Liver (tissue), 3 donors: ENCODE measurements around the gene PARD3.

ENCODE experiments used
- CTCF ChIP-seq: fragments of 150-350 bp; IDR thresholded peaks from 2 replicates; pipeline ENCODE4 v1.5.1; 2017; ENCODE audit warnings: improper control_type of control experiment, low read depth, low read length; ENCODE audit not compliant: missing input control
- EGR1 ChIP-seq, 2 donors: IDR thresholded peaks; 2 replicates each; pipeline ENCODE4 v1.6.1; 2016 to 2018; ENCODE audit warnings: antibody characterized with exemption in 2 of 2, low read depth in 2 of 2
- GABPA ChIP-seq, 2 donors: IDR thresholded peaks in 1 of 2; conservative IDR thresholded peaks in 1 of 2; 2 replicates each; pipeline ENCODE4 v1.6.1; 2016; ENCODE audit warnings: antibody characterized with exemption in 2 of 2, mild to moderate bottlenecking in 1 of 2, moderate library complexity in 1 of 2
- JUND ChIP-seq, 2 donors: IDR thresholded peaks; 2 replicates each; pipeline ENCODE4 v1.6.1; 2016; ENCODE audit warnings: antibody characterized with exemption in 2 of 2
- MAX ChIP-seq: IDR thresholded peaks from 2 replicates; pipeline ENCODE4 v1.6.1; 2016; ENCODE audit warnings: antibody characterized with exemption
- RAD21 ChIP-seq, 2 donors: IDR thresholded peaks; 2 replicates each; pipeline ENCODE4 v1.6.1; 2016; ENCODE audit warnings: antibody characterized with exemption in 2 of 2, mild to moderate bottlenecking in 2 of 2
- REST ChIP-seq: IDR thresholded peaks from 2 replicates; pipeline ENCODE4 v1.6.1; 2016; ENCODE audit warnings: antibody characterized with exemption, mild to moderate bottlenecking
- SP1 ChIP-seq: IDR thresholded peaks from 2 replicates; pipeline ENCODE4 v1.6.1; 2018; ENCODE audit warnings: antibody characterized with exemption, mild to moderate bottlenecking
- TAF1 ChIP-seq: conservative IDR thresholded peaks from 2 replicates; pipeline ENCODE4 v1.6.1; 2016; ENCODE audit warnings: antibody characterized with exemption, mild to moderate bottlenecking
- ZBTB33 ChIP-seq: IDR thresholded peaks from 2 replicates; pipeline ENCODE4 v1.6.1; 2016; ENCODE audit warnings: antibody characterized with exemption
- donor health status: healthy.
- donor health status: healthy.

- TF ChIP-seq CTCF (no peak), GABPA (IDR thresholded peaks at IDR 0.05 in 1 of 2, conservative IDR thresholded peaks at IDR 0.05 in 1 of 2) (no peak), RAD21 (IDR thresholded peaks at IDR 0.05) (no peak), SP1 (no peak), TAF1 (no peak), MAX (no peak), REST (no peak), JUND (IDR thresholded peaks at IDR 0.05) (no peak), EGR1 (IDR thresholded peaks at IDR 0.05; ENCODE audit: low read depth in 2 of 2) (no peak), ZBTB33 (no peak)
Observed at GRCh38 chr10:34817054-34817453, 2.0 kb upstream of the PARD3 start.
